Hepatocyte (in vitro differentiated cells): ENCODE data around the gene CACNA1F. TPM values are rescaled to one million over a fixed set of nuclear protein-coding genes. Genes with fewer than 3 reads are reported as not detected.

Experiments
- DNase-seq: peaks from one replicate; pipeline ENCODE4 v3.0.0-alpha.2; 2016; ENCODE audit warnings: low spot score
- H2AFZ ChIP-seq: fragments of 200-600 bp; sonication (generic); 2 replicates; pipeline ENCODE4 v1.6.0; 2016; ENCODE audit warnings: antibody characterized with exemption, mild to moderate bottlenecking
- H3K27ac ChIP-seq: fragments of 200-600 bp; sonication (generic); 2 replicates; pipeline ENCODE4 v1.5.1; 2016; ENCODE audit warnings: mild to moderate bottlenecking
- H3K27me3 ChIP-seq: fragments of 200-600 bp; sonication (generic); 2 replicates; pipeline ENCODE4 v1.6.1; 2016
- H3K36me3 ChIP-seq: fragments of 200-600 bp; sonication (generic); replicated peaks from 2 replicates; pipeline ENCODE4 v1.5.1; 2016; ENCODE audit warnings: low read depth; ENCODE audit not compliant: insufficient read depth
- H3K4me1 ChIP-seq: fragments of 200-600 bp; sonication (generic); 2 replicates; pipeline ENCODE4 v1.5.1; 2016; ENCODE audit warnings: mild to moderate bottlenecking, moderate library complexity; ENCODE audit not compliant: insufficient read depth
- H3K4me2 ChIP-seq: fragments of 200-600 bp; sonication (generic); 2 replicates; pipeline ENCODE4 v1.6.0; 2016
- H3K4me3 ChIP-seq: fragments of 200-600 bp; sonication (generic); 2 replicates; pipeline ENCODE4 v1.5.1; 2016; ENCODE audit warnings: mild to moderate bottlenecking
- H3K79me2 ChIP-seq: fragments of 200-600 bp; sonication (generic); 2 replicates; pipeline ENCODE4 v1.6.0; 2017; ENCODE audit warnings: mild to moderate bottlenecking
- H3K9me2 ChIP-seq: fragments of 200-600 bp; sonication (generic); replicated peaks from 2 replicates; pipeline ENCODE4 v1.6.0; 2017; ENCODE audit warnings: mild to moderate bottlenecking; ENCODE audit not compliant: insufficient read depth
- H3K9me3 ChIP-seq: fragments of 200-600 bp; sonication (generic); 2 replicates; pipeline ENCODE4 v1.5.1; 2016; ENCODE audit warnings: low read depth, mild to moderate bottlenecking
- H4K20me1 ChIP-seq: fragments of 200-600 bp; sonication (generic); 2 replicates; pipeline ENCODE4 v1.6.0; 2016; ENCODE audit warnings: mild to moderate bottlenecking; ENCODE audit not compliant: insufficient read depth, poor library complexity, severe bottlenecking
- EZH2 ChIP-seq: fragments of 200-600 bp; sonication (generic); IDR thresholded peaks from 2 replicates; pipeline ENCODE4 v1.6.1; 2016; ENCODE audit warnings: antibody characterized with exemption, mild to moderate bottlenecking, borderline replicate concordance
- EZH2phosphoT487 ChIP-seq: fragments of 200-600 bp; sonication (generic); IDR thresholded peaks from one replicate; pipeline ENCODE4 v1.6.1; 2018; ENCODE audit warnings: antibody characterized with exemption, mild to moderate bottlenecking, low read depth, moderate library complexity; ENCODE audit not compliant: unreplicated experiment, severe bottlenecking
- WGBS: methylation state at CpG from one replicate; pipeline ENCODE4 v1.1.6; 2016; ENCODE audit warnings: low lambda C conversion rate; ENCODE audit errors: missing lambda C conversion rate; 5-methylcytosine and 5-hydroxymethylcytosine counted together
- polyA plus RNA-seq: library from polyadenylated mRNA; unstranded; fragments of >200 nt; fragmentation: Nextera tagmentation; extraction: Ambion mirVana; gene quantifications from 2 replicates; pipeline ENCODE4 v1.2.1, GENCODE V29; 2016
- total RNA-seq: library from RNA; depleted of rRNA; stranded (reverse); fragments of >200 nt; gene quantifications from 2 replicates; pipeline ENCODE4 v1.2.3, GENCODE V29; 2014
- TF ChIP-seq, protein P1 (sequence below): fragments of 200-600 bp; sonication (generic); IDR thresholded peaks from 2 replicates; pipeline ENCODE4 v1.5.1; 2016; ENCODE audit warnings: antibody characterized with exemption, mild to moderate bottlenecking; ENCODE audit not compliant: poor library complexity

The CACNA1F gene
- total and polyA plus RNA-seq, 2 experiments from 2014 or later = 0.27 to 1.6 TPM

DNA sequence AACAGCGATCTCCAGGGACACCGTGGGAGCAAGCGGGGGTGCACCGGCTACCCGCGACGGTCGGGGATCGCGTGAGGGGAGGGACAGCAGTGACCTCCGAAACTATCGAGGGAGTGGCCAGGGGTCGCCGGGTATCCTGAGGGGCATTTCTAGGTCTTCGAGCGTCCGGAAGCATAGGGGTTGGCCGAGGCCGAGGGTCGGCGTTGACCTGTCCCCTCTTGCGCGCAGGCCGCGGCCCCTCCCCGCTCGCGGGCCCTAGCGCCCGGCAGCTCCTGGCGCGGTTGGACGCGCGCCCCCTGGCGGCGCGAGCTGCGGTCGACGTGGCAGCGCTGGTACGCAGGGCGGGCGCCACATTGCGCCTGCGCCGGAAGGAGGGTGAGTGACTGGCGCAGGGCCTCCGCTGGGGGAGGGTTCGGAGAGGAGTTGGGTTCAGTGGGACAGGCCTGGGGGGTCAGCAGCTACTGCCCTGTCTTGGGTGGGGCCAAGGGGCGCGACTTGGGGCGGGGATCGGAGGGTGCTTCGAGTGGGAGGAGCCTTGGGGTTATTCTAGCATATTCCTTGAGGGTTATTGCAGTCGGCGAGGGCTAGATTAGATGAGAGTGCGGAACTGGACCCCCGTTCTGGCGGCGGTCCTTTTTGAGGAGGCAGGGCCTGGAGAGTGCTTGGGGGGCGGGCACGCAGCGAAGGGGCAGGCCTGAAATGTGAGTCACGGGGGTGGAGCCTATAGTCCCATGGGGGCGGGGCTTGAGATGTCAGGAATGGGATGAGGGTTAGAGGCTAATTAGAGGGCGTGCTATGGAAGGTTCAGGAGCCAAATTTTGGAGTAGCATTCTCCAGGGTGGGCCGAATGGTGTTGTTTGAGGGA is 69.4 kb downstream of the CACNA1F start:
- Histone ChIP-seq H3K79me2 (no peaks in the 10 kb centered on the region), H3K9me2 (no peaks in the 10 kb centered on the region), H2AFZ (peak overlapping the region; percentile 83), H4K20me1 (no peaks in the 10 kb centered on the region), H3K4me1 (peaks cover 10% of the 10 kb centered on the region), H3K9me3 (no peaks in the 10 kb centered on the region), H3K4me2 (peak overlapping the region; percentile 70), H3K27me3 (no peaks in the 10 kb centered on the region), H3K36me3 (no peaks in the 10 kb centered on the region), H3K4me3 (no peak overlapping the region), H3K27ac (peak overlapping the region; percentile 93)
- WGBS = 53% methylated on average over 50 of the region's 69 CpGs
- peak; percentile 89 for DNase-seq
- TF ChIP-seq, protein P1, sequence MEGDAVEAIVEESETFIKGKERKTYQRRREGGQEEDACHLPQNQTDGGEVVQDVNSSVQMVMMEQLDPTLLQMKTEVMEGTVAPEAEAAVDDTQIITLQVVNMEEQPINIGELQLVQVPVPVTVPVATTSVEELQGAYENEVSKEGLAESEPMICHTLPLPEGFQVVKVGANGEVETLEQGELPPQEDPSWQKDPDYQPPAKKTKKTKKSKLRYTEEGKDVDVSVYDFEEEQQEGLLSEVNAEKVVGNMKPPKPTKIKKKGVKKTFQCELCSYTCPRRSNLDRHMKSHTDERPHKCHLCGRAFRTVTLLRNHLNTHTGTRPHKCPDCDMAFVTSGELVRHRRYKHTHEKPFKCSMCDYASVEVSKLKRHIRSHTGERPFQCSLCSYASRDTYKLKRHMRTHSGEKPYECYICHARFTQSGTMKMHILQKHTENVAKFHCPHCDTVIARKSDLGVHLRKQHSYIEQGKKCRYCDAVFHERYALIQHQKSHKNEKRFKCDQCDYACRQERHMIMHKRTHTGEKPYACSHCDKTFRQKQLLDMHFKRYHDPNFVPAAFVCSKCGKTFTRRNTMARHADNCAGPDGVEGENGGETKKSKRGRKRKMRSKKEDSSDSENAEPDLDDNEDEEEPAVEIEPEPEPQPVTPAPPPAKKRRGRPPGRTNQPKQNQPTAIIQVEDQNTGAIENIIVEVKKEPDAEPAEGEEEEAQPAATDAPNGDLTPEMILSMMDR = peak; percentile 55
- no peak for TF ChIP-seq EZH2phosphoT487

DNA sequence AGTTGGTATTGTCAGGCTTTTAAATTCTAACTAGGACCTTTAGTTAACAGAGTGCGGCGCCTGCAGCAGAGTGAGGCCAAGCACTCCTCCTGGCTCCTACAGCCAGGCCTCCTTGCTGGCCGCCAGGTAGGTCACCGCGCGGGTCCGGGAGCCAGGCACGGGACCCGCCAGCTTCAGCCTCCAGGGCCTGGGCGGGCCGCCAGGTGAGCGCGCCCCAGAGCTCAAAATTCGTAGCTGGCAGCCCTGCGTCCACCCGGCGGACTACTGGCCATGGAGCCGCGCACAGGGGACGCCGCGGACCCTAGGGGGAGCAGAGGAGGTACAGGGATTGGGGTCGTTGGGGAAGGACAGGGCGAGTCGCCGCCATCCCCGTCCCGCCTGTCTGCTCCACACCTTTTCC is 70.5 kb downstream of the CACNA1F start, which contains the start of gene MAGIX:
TSS of gene MAGIX (plus strand) at position 139 of the 400 bp plus-strand sequence. CDS start at position 271, 132 bp downstream.
- TF ChIP-seq EZH2 = no peak
- TF ChIP-seq, protein P1 = no peak
- no peak for TF ChIP-seq EZH2phosphoT487
- 60% methylated on average over 27 of the region's 28 CpGs for WGBS
- H2AFZ ChIP-seq = peak within 1 kb of the TSS; percentile 83

DNA sequence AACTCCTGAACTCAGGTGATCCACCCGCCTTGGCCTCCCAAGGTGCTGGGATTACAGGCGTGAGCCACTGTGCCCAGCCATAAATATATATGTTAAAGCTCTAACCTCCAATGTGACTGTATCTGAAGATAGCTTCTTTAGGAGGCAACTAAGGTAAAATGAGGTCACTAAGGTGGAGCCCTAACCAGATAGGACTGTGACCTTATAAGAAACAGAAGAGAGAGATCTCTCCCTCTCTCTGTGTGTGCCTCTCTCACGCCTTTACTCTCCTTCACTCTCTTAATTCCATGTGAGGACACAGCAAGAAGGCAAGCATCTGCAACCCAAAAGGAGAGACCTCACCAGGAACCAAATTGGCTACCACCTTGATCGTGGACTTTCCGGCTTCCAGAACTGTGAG is 71.5 kb downstream of the CACNA1F start:
- 81% methylated on average over 5 of the region's 5 CpGs for WGBS
- no peak for DNase-seq

More for the DNA sequence above, 70.5 kb downstream of the CACNA1F start, which contains the start of gene MAGIX:
- no peaks in the 10 kb centered on the region for H3K9me3 ChIP-seq
- peak within 1 kb of the TSS; percentile 70 for H3K4me2 ChIP-seq
- peak within 1 kb of the TSS; percentile 93 for H3K27ac ChIP-seq
- H3K4me3 ChIP-seq = no peak within 1 kb of the TSS
- H4K20me1 ChIP-seq = no peaks in the 10 kb centered on the region
- H3K4me1 ChIP-seq = peaks cover 10% of the 10 kb centered on the region
- H3K9me2 ChIP-seq = no peaks in the 10 kb centered on the region
- H3K27me3 ChIP-seq = no peaks in the 10 kb centered on the region
- no peak for DNase-seq
- no peaks in the 10 kb centered on the region for H3K36me3 ChIP-seq
- no peaks in the 10 kb centered on the region for H3K79me2 ChIP-seq

More for the DNA sequence above, 71.5 kb downstream of the CACNA1F start:
- H4K20me1 ChIP-seq = no peaks in the 10 kb centered on the region
- no peaks in the 10 kb centered on the region for H3K9me3 ChIP-seq
- no peaks in the 10 kb centered on the region for H3K36me3 ChIP-seq
- no peak overlapping the region for H3K4me2 ChIP-seq
- H3K27ac ChIP-seq = no peak overlapping the region
- H3K27me3 ChIP-seq = no peaks in the 10 kb centered on the region
- H3K79me2 ChIP-seq = no peaks in the 10 kb centered on the region
- H3K9me2 ChIP-seq = no peaks in the 10 kb centered on the region
- TF ChIP-seq EZH2 = no peak
- no peak for TF ChIP-seq EZH2phosphoT487
- TF ChIP-seq, protein P1 = no peak
- no peaks in the 10 kb centered on the region for H3K4me1 ChIP-seq
- H2AFZ ChIP-seq = no peak overlapping the region
- H3K4me3 ChIP-seq = no peak overlapping the region
